T-cell (primary cell): Measurements from ENCODE around the gene B4GAT1. TPM values are rescaled to one million over a fixed set of nuclear protein-coding genes. Genes with fewer than 3 reads are reported as not detected.
"Not testable (repeated sequence)": the region's sequence is repeated elsewhere in the genome, so short reads cannot be mapped to it uniquely, and the experiment has no call there.

Experiments
- ATAC-seq, 4 experiments: fragments of 200-7000 bp in 3 of 4; fragments of 150-1000 bp in 1 of 4; cut with Tn5 transposase; replicated peaks in 1 of 4; 1 replicate in 3 of 4; 2 replicates in 1 of 4; pipeline ENCODE4 v1.10.0; 2021; ENCODE audit warnings: moderate library complexity in 3 of 4, mild to moderate bottlenecking in 2 of 4, moderate number of reproducible peaks in 1 of 4
- CTCF ChIA-PET, 2 donors: fragments of 300-600 bp; sonication (Branson Sonifier 250); formaldehyde crosslinking; loops; one replicate each; lab custom pipeline; 2022; ENCODE audit warnings: antibody characterized with exemption in 2 of 2; lab: Charles Lee
- POLR2A ChIA-PET, 2 donors: fragments of 300-600 bp; sonication (Branson Sonifier 250); formaldehyde crosslinking; loops; one replicate each; lab custom pipeline; 2022; ENCODE audit warnings: antibody characterized with exemption in 2 of 2; lab: Charles Lee
- DNase-seq, 35 experiments: peaks; one replicate each; pipeline versions ENCODE4 v3.0.0 to v3.0.0-alpha.2; 2013 to 2023
- H3K27ac ChIP-seq: one replicate; pipeline ENCODE4 v1.5.1; 2013; ENCODE audit warnings: low read length
- H3K27me3 ChIP-seq, 2 experiments: replicated peaks in 1 of 2; 1 replicate in 1 of 2; 2 replicates in 1 of 2; pipeline versions ENCODE4 v1.6.1 to v1.7.0; 2013; ENCODE audit warnings: low read length in 1 of 2, mixed read lengths in 1 of 2; ENCODE audit not compliant: control insufficient read depth in 2 of 2, insufficient read depth in 2 of 2; ENCODE audit errors: extremely low read depth in 1 of 2
- H3K36me3 ChIP-seq, 2 donors: 1 replicate in 1 of 2; 2 replicates in 1 of 2; pipeline versions ENCODE4 v1.6.1 to v1.7.0; 2013; ENCODE audit warnings: low read length in 1 of 2; ENCODE audit not compliant: control insufficient read depth in 2 of 2, insufficient read depth in 1 of 2; ENCODE audit errors: extremely low read depth in 1 of 2
- H3K4me1 ChIP-seq, 2 experiments: 1 replicate in 1 of 2; 2 replicates in 1 of 2; pipeline versions ENCODE4 v1.6.1 to v1.7.0; 2013; ENCODE audit warnings: low read length in 2 of 2, mixed read lengths in 1 of 2; ENCODE audit not compliant: insufficient read depth in 2 of 2, control insufficient read depth in 1 of 2; ENCODE audit errors: extremely low read depth in 1 of 2
- H3K4me3 ChIP-seq, 2 donors: 1 replicate in 1 of 2; 2 replicates in 1 of 2; pipeline versions ENCODE4 v1.5.1 to v1.7.0; 2013; ENCODE audit warnings: mild to moderate bottlenecking in 2 of 2, low read length in 1 of 2, moderate library complexity in 1 of 2; ENCODE audit not compliant: control insufficient read depth in 1 of 2; ENCODE audit errors: extremely low read depth in 1 of 2
- H3K9me3 ChIP-seq: 2 replicates; pipeline ENCODE4 v1.7.0; 2013
- H3K27ac Mint-ChIP-seq, 2 donors: one replicate each; pipeline ENCODE4 v1.8.0; 2020 to 2021; ENCODE audit warnings: mild to moderate bottlenecking in 2 of 2, mixed read lengths in 2 of 2
- H3K27me3 Mint-ChIP-seq, 2 donors: one replicate each; pipeline ENCODE4 v1.8.0; 2021 to 2022; ENCODE audit warnings: mixed read lengths in 2 of 2
- H3K36me3 Mint-ChIP-seq: one replicate; pipeline ENCODE4 v1.8.0; 2021; ENCODE audit warnings: mixed read lengths
- H3K4me1 Mint-ChIP-seq, 3 donors: one replicate each; pipeline ENCODE4 v1.8.0; 2020 to 2022; ENCODE audit warnings: mixed read lengths in 3 of 3, mild to moderate bottlenecking in 1 of 3
- H3K4me3 Mint-ChIP-seq, 3 donors: one replicate each; pipeline ENCODE4 v1.8.0; 2020 to 2022; ENCODE audit warnings: mild to moderate bottlenecking in 3 of 3, mixed read lengths in 3 of 3, moderate library complexity in 3 of 3
- H3K9me3 Mint-ChIP-seq, 3 donors: one replicate each; pipeline ENCODE4 v1.8.0; 2020 to 2022; ENCODE audit warnings: mixed read lengths in 3 of 3
- WGBS: methylation state at CpG from one replicate; pipeline ENCODE4 v1.1.5; 2013; ENCODE audit warnings: missing lambda C conversion rate; ENCODE audit not compliant: insufficient coverage; 5-methylcytosine and 5-hydroxymethylcytosine counted together
- total RNA-seq, 35 experiments: library from RNA in 6 of 35; stranded (reverse) in 6 of 35; fragments of 120-200 nt in 1 of 35; gene quantifications; one replicate each; pipeline versions ENCODE4 v1.2.1 to v1.2.4 and lab custom pipeline; 2013 to 2026

The B4GAT1 gene
- total RNA-seq, 5 donors from 2014 or later (not counting 1 experiment from before 2014, with no cell fraction given), result 4.0 to 9.2 (median 7.9) TPM

DNA sequence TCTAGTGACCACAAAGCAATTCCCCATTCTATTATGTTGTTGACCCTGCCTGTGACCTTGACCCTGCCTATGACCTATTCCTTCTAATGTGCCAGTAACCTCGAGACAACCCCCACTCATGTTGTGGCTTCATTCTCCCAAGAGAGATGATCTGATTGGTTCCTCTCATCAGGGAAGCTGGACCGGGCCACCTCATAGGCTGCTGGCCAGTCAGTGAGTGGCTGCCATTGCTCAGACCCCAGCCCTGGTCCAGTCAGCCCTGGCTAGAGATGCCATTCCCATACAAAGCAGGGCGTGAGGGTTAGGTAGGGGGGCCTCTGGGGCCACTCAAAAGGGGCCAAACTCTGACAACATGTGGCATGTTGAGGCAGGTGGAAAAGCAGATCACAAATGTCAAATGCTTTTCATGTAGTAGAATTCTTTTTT is 12.2 kb upstream of the B4GAT1 start:
- Mint-ChIP-seq H3K27ac (no peak overlapping the region), H3K4me1 (no peaks in the 10 kb centered on the region), H3K9me3 (no peaks in the 10 kb centered on the region), H3K27me3 (no peaks in the 10 kb centered on the region), H3K4me3 (no peak overlapping the region), H3K36me3 (no peaks in the 10 kb centered on the region)
- Histone ChIP-seq H3K9me3 (no peaks in the 10 kb centered on the region), H3K36me3 (peaks cover 5 to 10% of the 10 kb centered on the region in 2 donors), H3K27me3 (no peaks in the 10 kb centered on the region), H3K27ac (no peak overlapping the region), H3K4me3 (no peak overlapping the region), H3K4me1 (no peaks in the 10 kb centered on the region)
- DNase-seq (no peak), ATAC-seq (no peak)
- 86% methylated on average over 1 of the region's 3 CpGs for WGBS
- POLR2A ChIA-PET, result no interaction called here
- CTCF ChIA-PET, result interaction anchor here in 1 of 2 donors (0.6 kb wide), 1 partner anchor 15 kb away, joined by 3 read pairs; the partner anchor contains the start of gene BRMS1

- peaks cover 15% of the 10 kb centered on the region for H3K36me3 Mint-ChIP-seq
- not testable (repeated sequence) for H3K36me3 ChIP-seq, H3K27ac ChIP-seq, H3K4me3 Mint-ChIP-seq, H3K9me3 Mint-ChIP-seq, H3K27me3 Mint-ChIP-seq, H3K9me3 ChIP-seq, H3K4me3 ChIP-seq, ATAC-seq, H3K27me3 ChIP-seq, DNase-seq, H3K27ac Mint-ChIP-seq
- WGBS, result 100% methylated on average over 1 of the region's 8 CpGs
- H3K4me1 ChIP-seq, result peaks cover 9 to 28% of the 10 kb centered on the region in 2 experiments
- POLR2A ChIA-PET, result interaction anchor here in 1 of 2 donors (0.9 kb wide), 1 partner anchor 327 kb away, joined by 5 read pairs; the partner anchor contains the start of gene RBM4B
- peaks cover 8 to 22% (median 19%) of the 10 kb centered on the region in 3 donors for H3K4me1 Mint-ChIP-seq
- CTCF ChIA-PET, result interaction anchor here in 1 of 2 donors (0.6 to 0.7 kb wide), 3 partner anchors 116 to 804 kb away, joined by 3 to 5 read pairs (median 4); no protein-coding TSS in a partner anchor
Observed at GRCh38 chr11:66350560-66351235, 3.3 kb upstream of the B4GAT1 start.

- DNase-seq, result no peak
- ChIA-PET CTCF (no interaction called here), POLR2A (no interaction called here)
- H3K27me3 ChIP-seq, result no peaks in the 10 kb centered on the region
- WGBS, result no CpG with 5 or more reads among the region's 2 CpGs
- H3K27ac Mint-ChIP-seq, result peak overlapping the region; percentile 38 to 78
- no peak overlapping the region for H3K4me3 ChIP-seq
- H3K9me3 ChIP-seq, result no peaks in the 10 kb centered on the region
- peaks cover 3% of the 10 kb centered on the region in 2 donors for H3K27me3 Mint-ChIP-seq
- ATAC-seq, result no peak
- peaks cover 16 to 43% of the 10 kb centered on the region in 2 experiments for H3K4me1 ChIP-seq
- H3K27ac ChIP-seq, result no peak overlapping the region
- peaks cover 10% of the 10 kb centered on the region for H3K36me3 Mint-ChIP-seq
- peaks cover 24 to 37% (median 34%) of the 10 kb centered on the region in 3 donors for H3K4me1 Mint-ChIP-seq
- H3K36me3 ChIP-seq, result no peaks in the 10 kb centered on the region
- peak overlapping the region; percentile 7 to 97 (median 88) for H3K4me3 Mint-ChIP-seq
- H3K9me3 Mint-ChIP-seq, result no peaks in the 10 kb centered on the region
Observed at GRCh38 chr11:66349084-66349386, 1.6 kb upstream of the B4GAT1 start.

- DNase-seq (no peak), ATAC-seq (no peak)
- peak overlapping the region; percentile 68 to 92 for H3K27ac Mint-ChIP-seq
- H3K4me1 Mint-ChIP-seq, result peaks cover 39 to 53% (median 48%) of the 10 kb centered on the region in 3 donors
- Histone ChIP-seq H3K27ac (peak overlapping the region; percentile 79), H3K9me3 (no peaks in the 10 kb centered on the region), H3K4me1 (peaks cover 21 to 52% of the 10 kb centered on the region in 2 experiments), H3K36me3 (peaks cover 3 to 10% of the 10 kb centered on the region in 2 donors), H3K27me3 (no peaks in the 10 kb centered on the region), H3K4me3 (peak overlapping the region; percentile 73 to 95)
- ChIA-PET POLR2A (no interaction called here), CTCF (no interaction called here)
- H3K9me3 Mint-ChIP-seq, result no peaks in the 10 kb centered on the region
- peaks cover 3% of the 10 kb centered on the region in 2 donors for H3K27me3 Mint-ChIP-seq
- H3K4me3 Mint-ChIP-seq, result peak overlapping the region; percentile 95 to 97 (median 96)
- H3K36me3 Mint-ChIP-seq, result peaks cover 12% of the 10 kb centered on the region
- WGBS, result 32% methylated on average over 60 of the region's 68 CpGs
Observed at GRCh38 chr11:66346476-66347424, 679 bp downstream of the B4GAT1 start.

GRCh38 chr11:66345316-66345649 is 2.1 kb downstream of the B4GAT1 start:
- Histone ChIP-seq H3K4me3 (peak overlapping the region; percentile 77 to 98), H3K27me3 (no peaks in the 10 kb centered on the region), H3K27ac (peak overlapping the region; percentile 71), H3K4me1 (peaks cover 21 to 52% of the 10 kb centered on the region in 2 experiments), H3K36me3 (peaks cover 16 to 25% of the 10 kb centered on the region in 2 donors), H3K9me3 (no peaks in the 10 kb centered on the region)
- peak overlapping the region; percentile 92 to 93 for H3K27ac Mint-ChIP-seq
- ChIA-PET POLR2A (interaction anchor here in 1 of 2 donors (1.0 to 1.5 kb wide), 2 partner anchors 11 to 33 kb away, joined by 3 read pairs; no protein-coding TSS in a partner anchor), CTCF (interaction anchor here (0.7 to 2.3 kb wide), 5 partner anchors 27 to 490 kb away, joined by 3 to 16 read pairs (median 4); no protein-coding TSS in a partner anchor)
- DNase-seq (no peak), ATAC-seq (peak; percentile 9 to 18 (median 14))
- 2% methylated on average over 6 of the region's 7 CpGs for WGBS
- H3K9me3 Mint-ChIP-seq, result no peaks in the 10 kb centered on the region
- peaks cover 3% of the 10 kb centered on the region in 2 donors for H3K27me3 Mint-ChIP-seq
- peaks cover 18% of the 10 kb centered on the region for H3K36me3 Mint-ChIP-seq
- H3K4me3 Mint-ChIP-seq, result peak overlapping the region; percentile 95 to 97 (median 96)
- H3K4me1 Mint-ChIP-seq, result peaks cover 39 to 56% (median 50%) of the 10 kb centered on the region in 3 donors
